GM19455 (cell line): ENCODE measurements around the gene PICALM.
"Not testable (repeated sequence)": the region's sequence is repeated elsewhere in the genome, so short reads cannot be mapped to it uniquely, and the experiment has no call there.

Experiments used
- ATAC-seq: cut with Tn5 transposase; IDR thresholded peaks from one replicate; pipeline ENCODE4 v1.9.1; 2021; ENCODE audit not compliant: unreplicated experiment

The PICALM gene

GRCh38 chr11:85947431-85948272 lies 121.2 kb downstream of the PICALM start:
- ATAC-seq, result no peak

- no peak for ATAC-seq
Observed at GRCh38 chr11:85946221-85946620, 122.7 kb downstream of the PICALM start.

- ATAC-seq, result no peak
Observed at GRCh38 chr11:85945788-85946187, 123.1 kb downstream of the PICALM start.

GRCh38 chr11:85945296-85945695 lies 123.6 kb downstream of the PICALM start:
- ATAC-seq, result no peak

- no peak for ATAC-seq
Observed at GRCh38 chr11:85941380-85941973, 127.4 kb downstream of the PICALM start.

GRCh38 chr11:85939099-85940015 lies 129.5 kb downstream of the PICALM start:
- no peak for ATAC-seq

- no peak for ATAC-seq
Observed at GRCh38 chr11:85937835-85938234, 131.0 kb downstream of the PICALM start.

GRCh38 chr11:85935751-85936150 lies 133.1 kb downstream of the PICALM start:
- ATAC-seq, result no peak

GRCh38 chr11:85934596-85935169 lies 134.2 kb downstream of the PICALM start:
- ATAC-seq, result no peak

- ATAC-seq, result no peak
Observed at GRCh38 chr11:85930879-85931366, 138.0 kb downstream of the PICALM start.

GRCh38 chr11:85926653-85927214 lies 142.2 kb downstream of the PICALM start:
- not testable (repeated sequence) for ATAC-seq

GRCh38 chr11:85923455-85923854 lies 145.4 kb downstream of the PICALM start:
- no peak for ATAC-seq

GRCh38 chr11:85922367-85922766 lies 146.5 kb downstream of the PICALM start:
- no peak for ATAC-seq

- no peak for ATAC-seq
Observed at GRCh38 chr11:85918910-85919794, 149.7 kb downstream of the PICALM start.

GRCh38 chr11:85914425-85914824 lies 154.5 kb downstream of the PICALM start:
- no peak for ATAC-seq

GRCh38 chr11:85913513-85913912 lies 155.4 kb downstream of the PICALM start:
- no peak for ATAC-seq

- ATAC-seq, result no peak
Observed at GRCh38 chr11:85912414-85912813, 156.5 kb downstream of the PICALM start.
